Ishikawa (cell line): ENCODE results near the gene TTLL7.

Source experiments
- CEBPB ChIP-seq: IDR thresholded peaks from 2 replicates; pipeline ENCODE4 v1.6.1; 2012
- EP300 ChIP-seq: IDR thresholded peaks from 2 replicates; pipeline ENCODE4 v1.6.1; 2012; ENCODE audit warnings: borderline replicate concordance
- RAD21 ChIP-seq: IDR thresholded peaks from 2 replicates; pipeline ENCODE4 v1.6.1; 2012; ENCODE audit warnings: low read depth
- REST ChIP-seq: IDR thresholded peaks from 2 replicates; pipeline ENCODE4 v1.6.1; 2012; ENCODE audit warnings: low read depth, mild to moderate bottlenecking
- TAF1 ChIP-seq: IDR thresholded peaks from 2 replicates; pipeline ENCODE4 v1.6.1; 2012; ENCODE audit warnings: low read depth, mild to moderate bottlenecking
- ZBTB7A ChIP-seq: IDR thresholded peaks from 2 replicates; pipeline ENCODE4 v1.6.1; 2012; ENCODE audit warnings: low read depth

- TF ChIP-seq EP300 (no peak), REST (no peak), TAF1 (no peak; the same call in none of the 2 replicates), CEBPB (no peak), RAD21 (no peak), ZBTB7A (no peak)
Observed at GRCh38 chr1:83999316-83999819, 436 bp upstream of the TTLL7 start.
